Smooth muscle cell (in vitro differentiated cells): Measurements from ENCODE around the gene CD82. TPM values are rescaled to one million over a fixed set of nuclear protein-coding genes. Genes with fewer than 3 reads are reported as not detected.

Experiments used
- DNase-seq: peaks from one replicate; lab custom pipeline; 2025; ENCODE audit not compliant: unreplicated experiment; lab: John Stamatoyannopoulos, UW
- H2AFZ ChIP-seq: fragments of 200-600 bp; sonication (generic); 2 replicates; pipeline ENCODE4 v1.6.0; 2016; ENCODE audit warnings: antibody characterized with exemption, low read depth, mild to moderate bottlenecking
- H3F3A ChIP-seq: fragments of 200-600 bp; sonication (generic); 2 replicates; pipeline ENCODE4 v1.6.0; 2017; ENCODE audit warnings: antibody characterized with exemption, low read depth
- H3K27ac ChIP-seq: fragments of 200-600 bp; sonication (generic); 2 replicates; pipeline ENCODE4 v1.5.1; 2016; ENCODE audit warnings: low read depth, mild to moderate bottlenecking
- H3K27me3 ChIP-seq: fragments of 200-600 bp; sonication (generic); 2 replicates; pipeline ENCODE4 v1.6.1; 2016; ENCODE audit warnings: low read depth, mild to moderate bottlenecking
- H3K36me3 ChIP-seq: fragments of 200-600 bp; sonication (generic); 2 replicates; pipeline ENCODE4 v1.5.1; 2016; ENCODE audit warnings: low read depth
- H3K4me1 ChIP-seq: fragments of 200-600 bp; sonication (generic); 2 replicates; pipeline ENCODE4 v1.5.1; 2016; ENCODE audit warnings: low read depth
- H3K4me2 ChIP-seq: fragments of 200-600 bp; sonication (generic); 2 replicates; pipeline ENCODE4 v1.6.0; 2016; ENCODE audit warnings: mild to moderate bottlenecking
- H3K4me3 ChIP-seq: fragments of 200-600 bp; sonication (generic); 2 replicates; pipeline ENCODE4 v1.5.1; 2016; ENCODE audit warnings: mild to moderate bottlenecking
- H3K79me2 ChIP-seq: fragments of 200-600 bp; sonication (generic); 2 replicates; pipeline ENCODE4 v1.6.0; 2016; ENCODE audit warnings: low read depth, mild to moderate bottlenecking
- H3K9ac ChIP-seq: fragments of 200-600 bp; sonication (generic); 2 replicates; pipeline ENCODE4 v1.6.0; 2016; ENCODE audit warnings: low read depth
- H3K9me3 ChIP-seq: fragments of 200-600 bp; sonication (generic); replicated peaks from 2 replicates; pipeline ENCODE4 v1.5.1; 2016; ENCODE audit warnings: low read depth
- H4K20me1 ChIP-seq: fragments of 200-600 bp; sonication (generic); 2 replicates; pipeline ENCODE4 v1.6.0; 2016; ENCODE audit warnings: low read depth
- CTCF ChIP-seq: fragments of 200-600 bp; sonication (generic); IDR thresholded peaks from 2 replicates; pipeline ENCODE4 v1.5.1; 2017; ENCODE audit warnings: borderline replicate concordance, mild to moderate bottlenecking, antibody characterized with exemption; ENCODE audit not compliant: insufficient read depth, poor library complexity, severe bottlenecking
- WGBS: methylation state at CpG from one replicate; pipeline ENCODE4 v1.1.7; 2016; ENCODE audit warnings: low lambda C conversion rate; 5-methylcytosine and 5-hydroxymethylcytosine counted together
- polyA plus RNA-seq: library from polyadenylated mRNA; unstranded; fragments of >200 nt; fragmentation: Nextera tagmentation; extraction: Ambion mirVana; gene quantifications from 2 replicates; pipeline ENCODE4 v1.2.1, GENCODE V29; 2016
- total RNA-seq: library from RNA; depleted of rRNA; stranded (reverse); fragments of >200 nt; gene quantifications from 2 replicates; pipeline ENCODE4 v1.2.3, GENCODE V29; 2014

CD82 gene
- total and polyA plus RNA-seq, 2 experiments from 2014 or later = 58.6 to 270 TPM

GRCh38 chr11:44630511-44631210 is 65.2 kb downstream of the CD82 start:
- H3K4me2 ChIP-seq = no peak overlapping the region
- no peak overlapping the region for H3K9ac ChIP-seq
- no peak for DNase-seq
- H3K4me1 ChIP-seq = no peaks in the 10 kb centered on the region
- no peaks in the 10 kb centered on the region for H3K9me3 ChIP-seq
- no peaks in the 10 kb centered on the region for H3K79me2 ChIP-seq
- H3K27ac ChIP-seq = no peak overlapping the region
- H3K36me3 ChIP-seq = no peaks in the 10 kb centered on the region
- no peak overlapping the region for H3K4me3 ChIP-seq
- H3F3A ChIP-seq = no peaks in the 10 kb centered on the region
- no peaks in the 10 kb centered on the region for H4K20me1 ChIP-seq
- TF ChIP-seq CTCF = no peak
- no peak overlapping the region for H2AFZ ChIP-seq
- H3K27me3 ChIP-seq = peaks cover 6% of the 10 kb centered on the region
- WGBS = 92% methylated on average over 7 of the region's 7 CpGs

GRCh38 chr11:44631831-44632230 is 66.4 kb downstream of the CD82 start:
- DNase-seq = no peak
- Histone ChIP-seq H4K20me1 (no peaks in the 10 kb centered on the region), H3F3A (no peaks in the 10 kb centered on the region), H3K36me3 (no peaks in the 10 kb centered on the region), H2AFZ (no peak overlapping the region), H3K9me3 (no peaks in the 10 kb centered on the region), H3K27me3 (peaks cover 9% of the 10 kb centered on the region), H3K4me1 (no peaks in the 10 kb centered on the region), H3K4me3 (no peak overlapping the region), H3K79me2 (no peaks in the 10 kb centered on the region), H3K4me2 (no peak overlapping the region), H3K27ac (no peak overlapping the region), H3K9ac (no peak overlapping the region)
- TF ChIP-seq CTCF = no peak
- WGBS = 96% methylated on average over 6 of the region's 6 CpGs

- Histone ChIP-seq H3K36me3 (no peaks in the 10 kb centered on the region), H3K4me3 (no peak overlapping the region), H3K27me3 (peaks cover 9% of the 10 kb centered on the region), H3F3A (no peaks in the 10 kb centered on the region), H3K79me2 (no peaks in the 10 kb centered on the region), H2AFZ (no peak overlapping the region), H3K27ac (no peak overlapping the region), H3K4me1 (no peaks in the 10 kb centered on the region), H4K20me1 (no peaks in the 10 kb centered on the region), H3K4me2 (no peak overlapping the region), H3K9me3 (no peaks in the 10 kb centered on the region), H3K9ac (no peak overlapping the region)
- no peak for DNase-seq
- TF ChIP-seq CTCF = peak; percentile 30
- 70% methylated on average over 10 of the region's 10 CpGs for WGBS
Measured at GRCh38 chr11:44632466-44633123, 67.1 kb downstream of the CD82 start.

- Histone ChIP-seq H4K20me1 (no peaks in the 10 kb centered on the region), H3K4me2 (no peak overlapping the region), H3K4me3 (no peak overlapping the region), H3K9ac (no peak overlapping the region), H3K27ac (no peak overlapping the region), H2AFZ (no peak overlapping the region), H3K4me1 (no peaks in the 10 kb centered on the region), H3K9me3 (no peaks in the 10 kb centered on the region), H3K79me2 (no peaks in the 10 kb centered on the region), H3F3A (no peaks in the 10 kb centered on the region), H3K27me3 (peaks cover 11% of the 10 kb centered on the region), H3K36me3 (no peaks in the 10 kb centered on the region)
- peak; percentile 22 for TF ChIP-seq CTCF
- 81% methylated on average over 6 of the region's 6 CpGs for WGBS
- DNase-seq = no peak
Measured at GRCh38 chr11:44633641-44634040, 68.2 kb downstream of the CD82 start.
